Ovary (tissue), 10 donors: ENCODE data around the gene FAM170A. TPM values are rescaled to one million over a fixed set of nuclear protein-coding genes. Genes with fewer than 3 reads are reported as not detected.

ENCODE experiments used
- DNase-seq, 5 donors: peaks; one replicate each; pipeline ENCODE4 v3.0.0-alpha.2; 2019 to 2020
- H3K27ac ChIP-seq, 2 donors: fragments of 200-600 bp; one replicate each; pipeline versions ENCODE4 v1.5.1 to v1.8.0; 2019 to 2022
- H3K27me3 ChIP-seq: fragments of 200-600 bp; one replicate; pipeline ENCODE4 v1.8.0; 2022
- H3K36me3 ChIP-seq: fragments of 200-600 bp; sonication (generic); one replicate; pipeline ENCODE4 v1.5.1; 2019
- H3K4me1 ChIP-seq: one replicate; pipeline ENCODE4 v1.8.1; 2013; ENCODE audit warnings: mild to moderate bottlenecking, moderate library complexity; ENCODE audit not compliant: insufficient read depth
- H3K4me3 ChIP-seq: fragments of 200-600 bp; sonication (generic); one replicate; pipeline ENCODE4 v1.5.1; 2017
- H3K9me3 ChIP-seq, 2 donors: fragments of 200-600 bp in 1 of 2; sonication (generic) in 1 of 2; one replicate each; pipeline versions ENCODE4 v1.5.1 to v1.8.1; 2013 to 2019; ENCODE audit warnings: mild to moderate bottlenecking in 1 of 2, moderate library complexity in 1 of 2
- EP300 ChIP-seq: sonication (generic); formaldehyde crosslinking; IDR thresholded peaks from one replicate; pipeline ENCODE4 v1.6.1; 2017; ENCODE audit warnings: antibody characterized with exemption
- POLR2A ChIP-seq: fragments of 450-650 bp; IDR thresholded peaks from one replicate; pipeline ENCODE4 v1.6.1; 2017; ENCODE audit warnings: antibody characterized with exemption, mild to moderate bottlenecking, moderate library complexity
- WGBS, 3 donors: extraction: QIAGEN DNeasy Blood & Tissue Kit in 1 of 3; methylation state at CpG; one replicate each; pipeline versions ENCODE4 v1.1.5 to v1.1.7; 2013 to 2017; 5-methylcytosine and 5-hydroxymethylcytosine counted together
- intact Hi-C, 4 donors: fragments of 100-400 bp; cut with DNase I; formaldehyde crosslinking; loops; one replicate each; pipeline versions ENCODE4 v1.11.0 to v1.15.1; 2022 to 2023
- long read RNA-seq, 3 donors: library from polyadenylated mRNA in 2 of 3; unstranded in 2 of 3; transcript quantifications; one replicate each; pipeline ENCODE4 v2.0.0 and lab custom pipeline, GENCODE V29; 2021 to 2026
- polyA plus RNA-seq, 2 donors: library from polyadenylated mRNA; stranded (reverse); fragments of 200-250 nt in 1 of 2; fragments of 350-450 nt in 1 of 2; fragmentation: Illumina TruSeq in 1 of 2; extraction: RNeasy Lipid Tissue Mini Kit (QIAGEN cat#74804) in 1 of 2; gene quantifications; one replicate each; pipeline ENCODE4 v1.2.3, GENCODE V29; 2013 to 2014
- total RNA-seq, 7 donors: library from RNA; depleted of rRNA in 2 of 7; stranded (reverse); fragments of >200 nt in 2 of 7; fragmentation: NEBNext Ultra II Directional in 3 of 7; extraction: Animal tissue kit (Norgen Biotek cat#: 25700) in 3 of 7; gene quantifications; one replicate each; pipeline versions ENCODE4 v1.1.0 to v1.2.4, GENCODE V29; 2016 to 2023
- TF ChIP-seq, protein P1 (sequence below), 3 donors: fragments of 450-650 bp in 2 of 3; fragments of 200-600 bp in 1 of 3; IDR thresholded peaks; one replicate each; pipeline versions ENCODE4 v1.5.1 to v1.8.0; 2016 to 2022; ENCODE audit warnings: antibody characterized with exemption in 3 of 3, mild to moderate bottlenecking in 1 of 3
- donor health status: DM: no; HTN: no; CAD: no; lungs with moderate emphysema.
- donor health status: DM: no; HTN: no; CAD: no.
- donor health status: Bipolar disorder and iron deficiency.
- donor health status: DM: yes; HTN: yes; CAD: no.
- donor health status: DM: no; HTN: no; CAD: no.
- donor health status: DM: yes; HTN: yes; CAD: no.

Gene FAM170A, protein sequence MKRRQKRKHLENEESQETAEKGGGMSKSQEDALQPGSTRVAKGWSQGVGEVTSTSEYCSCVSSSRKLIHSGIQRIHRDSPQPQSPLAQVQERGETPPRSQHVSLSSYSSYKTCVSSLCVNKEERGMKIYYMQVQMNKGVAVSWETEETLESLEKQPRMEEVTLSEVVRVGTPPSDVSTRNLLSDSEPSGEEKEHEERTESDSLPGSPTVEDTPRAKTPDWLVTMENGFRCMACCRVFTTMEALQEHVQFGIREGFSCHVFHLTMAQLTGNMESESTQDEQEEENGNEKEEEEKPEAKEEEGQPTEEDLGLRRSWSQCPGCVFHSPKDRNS
- total RNA-seq (not detected), polyA plus RNA-seq (not detected)
- long read RNA-seq, donor 1, result 0 reads
- long read RNA-seq, donor 2, result 0 reads
- long read RNA-seq, donor 3, result 0 reads

DNA sequence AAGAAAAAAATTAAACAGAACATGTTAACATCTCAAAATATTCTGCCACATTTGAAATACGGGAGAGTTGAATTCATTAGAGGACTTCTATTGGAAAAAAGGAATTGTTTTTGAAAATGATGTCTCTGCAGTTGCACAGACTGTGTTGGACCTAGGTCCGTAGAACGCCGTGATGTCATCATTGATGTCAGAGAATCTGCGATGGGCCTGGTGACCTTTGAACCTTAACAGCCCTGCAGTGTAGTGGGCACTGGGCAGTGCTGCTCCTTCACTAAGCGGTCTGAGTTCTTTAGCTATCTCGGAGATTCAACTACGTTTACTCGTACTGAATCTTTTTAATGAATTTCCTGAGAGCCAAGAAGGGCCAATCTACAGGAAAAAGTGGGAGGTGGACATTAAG lies at the start of gene FAM170A:
Gene FAM170A, plus strand, starts transcription at position 220 of the 400 bp plus-strand sequence. CDS start 211 bp downstream, outside the sequence.
- intact Hi-C loops, result loop anchor here in 1 of 4 donors (5.0 kb wide), 1 partner anchor 648 kb away; no protein-coding TSS in a partner anchor
- DNase-seq, result no peak
- 80 to 85% (median 83%) methylated on average over 9 of the region's 9 CpGs for WGBS, 3 donors

DNA sequence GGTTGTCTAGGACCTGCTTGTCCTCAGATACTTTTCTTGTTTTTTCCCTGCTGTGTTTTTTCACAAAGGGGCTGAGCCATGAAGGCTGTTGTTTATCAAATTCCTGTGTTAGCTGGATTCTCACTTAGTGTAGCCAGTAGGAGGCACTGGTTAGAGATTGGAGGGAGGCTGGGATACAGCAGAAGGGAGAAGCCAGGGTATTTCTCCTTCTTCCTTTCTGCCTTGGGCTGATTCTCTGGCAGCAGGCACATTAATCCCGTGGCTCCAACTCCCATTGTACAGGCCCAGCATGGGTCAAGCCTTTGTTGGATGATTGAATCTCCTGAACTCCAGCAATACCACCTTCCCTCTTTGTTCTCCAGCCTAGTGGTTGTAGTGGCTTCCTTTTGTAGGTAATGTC lies 46.4 kb upstream of the FAM170A start:
- intact Hi-C loops, result no loop called here
- Histone ChIP-seq H3K4me1 (no peaks in the 10 kb centered on the region), H3K27me3 (no peaks in the 10 kb centered on the region), H3K9me3 (no peaks in the 10 kb centered on the region), H3K27ac (no peak overlapping the region), H3K36me3 (no peaks in the 10 kb centered on the region), H3K4me3 (no peak overlapping the region)
- no peak for DNase-seq
- 59 to 72% (median 61%) methylated on average over 1 of the region's 1 CpG for WGBS, 3 donors
- TF ChIP-seq POLR2A, result no peak
- TF ChIP-seq EP300, result no peak
- TF ChIP-seq, protein P1, sequence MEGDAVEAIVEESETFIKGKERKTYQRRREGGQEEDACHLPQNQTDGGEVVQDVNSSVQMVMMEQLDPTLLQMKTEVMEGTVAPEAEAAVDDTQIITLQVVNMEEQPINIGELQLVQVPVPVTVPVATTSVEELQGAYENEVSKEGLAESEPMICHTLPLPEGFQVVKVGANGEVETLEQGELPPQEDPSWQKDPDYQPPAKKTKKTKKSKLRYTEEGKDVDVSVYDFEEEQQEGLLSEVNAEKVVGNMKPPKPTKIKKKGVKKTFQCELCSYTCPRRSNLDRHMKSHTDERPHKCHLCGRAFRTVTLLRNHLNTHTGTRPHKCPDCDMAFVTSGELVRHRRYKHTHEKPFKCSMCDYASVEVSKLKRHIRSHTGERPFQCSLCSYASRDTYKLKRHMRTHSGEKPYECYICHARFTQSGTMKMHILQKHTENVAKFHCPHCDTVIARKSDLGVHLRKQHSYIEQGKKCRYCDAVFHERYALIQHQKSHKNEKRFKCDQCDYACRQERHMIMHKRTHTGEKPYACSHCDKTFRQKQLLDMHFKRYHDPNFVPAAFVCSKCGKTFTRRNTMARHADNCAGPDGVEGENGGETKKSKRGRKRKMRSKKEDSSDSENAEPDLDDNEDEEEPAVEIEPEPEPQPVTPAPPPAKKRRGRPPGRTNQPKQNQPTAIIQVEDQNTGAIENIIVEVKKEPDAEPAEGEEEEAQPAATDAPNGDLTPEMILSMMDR (IDR thresholded peaks at IDR 0.05), result no peak

More for the DNA sequence above, at the start of gene FAM170A:
- Histone ChIP-seq H3K27ac (no peak within 1 kb of the TSS), H3K36me3 (no peaks in the 10 kb centered on the region), H3K9me3 (no peaks in the 10 kb centered on the region), H3K4me1 (no peaks in the 10 kb centered on the region), H3K27me3 (no peaks in the 10 kb centered on the region), H3K4me3 (no peak within 1 kb of the TSS)
- TF ChIP-seq POLR2A (no peak), EP300 (no peak)
- TF ChIP-seq, protein P1 (IDR thresholded peaks at IDR 0.05), result no peak

DNA sequence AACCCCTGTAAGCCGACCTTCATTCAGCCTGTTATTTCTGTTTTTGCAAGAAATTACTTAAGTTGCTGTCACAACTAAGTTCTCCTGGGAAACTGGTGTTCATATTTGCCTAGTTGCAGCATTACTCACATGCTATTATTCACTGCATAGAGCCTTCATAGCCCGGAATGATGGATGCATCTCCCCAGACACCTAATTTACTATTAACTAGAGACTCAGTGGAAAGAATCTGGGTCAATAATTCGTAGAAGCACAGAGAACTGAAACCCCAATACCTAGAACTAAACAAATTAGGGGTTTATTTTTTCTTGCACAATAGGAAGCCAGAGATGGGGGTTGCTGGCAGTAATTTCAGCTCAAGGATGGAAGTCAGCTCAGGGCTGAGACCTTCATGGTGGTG lies 45.7 kb upstream of the FAM170A start:
- no peak for DNase-seq
- H3K9me3 ChIP-seq, result no peaks in the 10 kb centered on the region
- TF ChIP-seq EP300 (no peak), POLR2A (no peak)
- TF ChIP-seq, protein P1 (IDR thresholded peaks at IDR 0.05), result no peak
- no peaks in the 10 kb centered on the region for H3K4me1 ChIP-seq
- WGBS, 3 donors, result 60 to 62% (median 61%) methylated on average over 3 of the region's 3 CpGs
- no peak overlapping the region for H3K4me3 ChIP-seq
- no peaks in the 10 kb centered on the region for H3K36me3 ChIP-seq
- intact Hi-C loops, result no loop called here
- H3K27ac ChIP-seq, result no peak overlapping the region
- H3K27me3 ChIP-seq, result no peaks in the 10 kb centered on the region

DNA sequence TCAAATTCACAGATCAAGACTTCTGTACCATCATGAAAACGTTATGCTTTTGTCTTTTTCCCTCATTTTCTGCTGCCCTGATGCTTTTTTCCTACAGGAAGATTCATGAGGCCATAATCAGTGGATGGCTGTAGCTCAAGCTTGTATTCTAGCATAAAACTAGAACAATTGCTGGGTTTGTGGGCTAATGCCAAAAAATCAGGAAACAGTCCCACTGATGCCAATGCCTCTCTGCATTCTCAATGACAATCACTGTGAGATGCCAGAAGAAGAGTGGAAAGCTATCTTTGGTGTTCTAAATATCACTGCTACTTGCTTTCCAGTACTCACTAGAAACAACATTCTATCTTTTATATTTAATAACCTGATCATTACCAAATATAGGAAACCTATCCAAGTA lies 33.3 kb upstream of the FAM170A start:
- 35 to 76% (median 40%) methylated on average over 1 of the region's 1 CpG for WGBS, 3 donors

DNA sequence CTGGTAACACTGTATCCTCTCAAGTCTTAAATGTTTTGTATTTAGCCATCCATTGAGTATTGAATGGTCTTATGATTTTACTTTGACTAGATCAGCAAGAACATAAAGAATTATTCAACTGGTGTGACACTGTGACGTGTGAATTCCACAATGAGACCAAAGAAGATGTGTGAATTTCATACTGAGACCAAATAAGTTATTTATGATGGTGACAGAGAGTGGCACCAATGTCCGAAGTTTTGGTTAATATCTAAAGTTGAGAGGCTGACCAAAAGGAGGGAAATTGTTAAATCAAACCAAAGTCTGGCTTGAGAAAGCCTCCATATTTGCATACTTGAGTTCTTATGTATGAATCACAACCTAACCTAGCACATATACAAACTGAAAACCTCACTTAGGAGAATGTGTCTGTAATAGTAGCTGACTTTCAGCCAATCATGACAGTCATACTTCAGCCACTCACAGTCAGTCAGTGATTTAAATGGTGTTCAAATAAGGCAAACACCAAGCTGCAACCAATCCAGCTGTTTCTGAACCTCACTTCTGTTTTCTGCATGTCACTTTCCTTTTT lies 31.5 kb upstream of the FAM170A start:
- no peaks in the 10 kb centered on the region for H3K9me3 ChIP-seq
- no peaks in the 10 kb centered on the region for H3K4me1 ChIP-seq
- H3K4me3 ChIP-seq, result no peak overlapping the region
- H3K27ac ChIP-seq, result no peak overlapping the region
- TF ChIP-seq EP300, result no peak
- TF ChIP-seq, protein P1 (IDR thresholded peaks at IDR 0.05), result no peak
- no peak for DNase-seq
- 64 to 71% (median 66%) methylated on average over 2 of the region's 2 CpGs for WGBS, 3 donors
- H3K36me3 ChIP-seq, result no peaks in the 10 kb centered on the region
- H3K27me3 ChIP-seq, result no peaks in the 10 kb centered on the region
- intact Hi-C loops, result no loop called here

More for the DNA sequence above, 33.3 kb upstream of the FAM170A start:
- Histone ChIP-seq H3K9me3 (no peaks in the 10 kb centered on the region), H3K27me3 (no peaks in the 10 kb centered on the region), H3K36me3 (no peaks in the 10 kb centered on the region), H3K4me1 (no peaks in the 10 kb centered on the region), H3K27ac (no peak overlapping the region), H3K4me3 (no peak overlapping the region)
- no peak for DNase-seq
- intact Hi-C loops, result no loop called here
- TF ChIP-seq EP300 (no peak), POLR2A (no peak)
